A549 (cell line): ENCODE measurements around the gene EML4.

Source experiments
- CTCF ChIP-seq: fragments of >200 bp; sonication (Bioruptor Twin); formaldehyde crosslinking; IDR thresholded peaks from 3 replicates; pipeline ENCODE4 v1.5.1; 2016
- E2F6 ChIP-seq: IDR thresholded peaks from 2 replicates; pipeline ENCODE4 v1.6.1; 2012; ENCODE audit warnings: low read depth, borderline replicate concordance
- KDM1A ChIP-seq: fragments of 200-600 bp; sonication (generic); IDR thresholded peaks from 2 replicates; pipeline ENCODE4 v1.6.1; 2016; ENCODE audit warnings: low read depth, mild to moderate bottlenecking
- KDM5A ChIP-seq: fragments of 200-600 bp; sonication (generic); IDR thresholded peaks from 2 replicates; pipeline ENCODE4 v1.6.1; 2016; ENCODE audit warnings: antibody characterized with exemption, mild to moderate bottlenecking
- POLR2A ChIP-seq: IDR thresholded peaks from 2 replicates; pipeline ENCODE4 v1.6.1; 2012; ENCODE audit warnings: mild to moderate bottlenecking, low read length
- ZC3H11A ChIP-seq: fragments of 450-650 bp; IDR thresholded peaks from 2 replicates; pipeline ENCODE4 v1.6.1; 2014; ENCODE audit warnings: antibody characterized with exemption, mild to moderate bottlenecking

- no peak for TF ChIP-seq CTCF
- no peak for TF ChIP-seq E2F6
- no peak for TF ChIP-seq POLR2A
- TF ChIP-seq ZC3H11A, result no peak
- TF ChIP-seq KDM1A, result no peak
- TF ChIP-seq KDM5A, result no peak
These were observed 67.8 kb downstream of the EML4 start for GRCh38 chr2:42236911-42237310.
